ENCODE measurements around the gene TPO. TPM values are rescaled to one million over a fixed set of nuclear protein-coding genes. Genes with fewer than 3 reads are reported as not detected.
"Not testable (repeated sequence)": the region's sequence is repeated elsewhere in the genome, so short reads cannot be mapped to it uniquely, and the experiment has no call there.

Gene TPO
- total RNA-seq, 1 donor, result under 0.01 TPM

DNA sequence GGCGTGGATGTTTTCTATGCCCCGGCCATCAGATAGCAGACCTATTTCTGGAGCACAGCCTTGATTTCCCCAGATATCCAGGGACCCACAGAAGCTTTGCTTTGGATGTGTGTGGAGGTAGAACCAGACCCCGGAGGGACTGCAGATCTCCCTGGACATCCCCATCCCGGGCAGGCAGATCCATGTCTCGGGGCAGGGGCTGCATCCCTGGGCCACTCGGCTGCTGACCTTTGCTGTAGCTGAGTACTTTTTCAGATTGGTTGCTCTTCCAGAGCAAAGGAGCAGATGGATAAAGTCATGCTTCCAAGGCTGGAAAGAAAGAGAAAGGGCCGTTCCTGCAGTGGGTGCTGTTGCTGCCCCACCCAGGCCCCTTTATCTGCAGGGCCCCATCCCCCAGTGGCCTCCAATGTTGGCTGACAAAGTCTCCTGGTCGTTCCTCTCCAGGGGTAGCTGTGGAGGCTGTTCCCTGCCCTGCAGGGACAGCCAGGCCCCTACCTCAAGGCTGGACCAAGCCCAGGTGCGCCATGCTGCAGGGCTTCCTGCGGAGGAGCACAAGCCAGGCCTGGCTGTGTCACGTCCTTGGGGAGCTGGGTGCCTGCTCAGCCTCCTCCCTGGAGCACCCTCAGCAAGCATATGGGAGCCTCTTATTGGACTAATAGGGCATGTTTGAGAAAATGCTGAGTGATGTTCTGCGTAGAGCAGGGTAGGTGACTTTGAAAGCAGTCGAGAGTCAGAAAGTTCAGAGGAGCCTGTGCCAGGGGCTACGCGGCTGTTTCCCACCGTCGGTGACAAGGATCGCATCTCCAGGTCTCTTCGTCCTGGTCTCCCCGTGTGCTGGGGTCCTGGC is 68.4 kb downstream of the TPO start:
- no peak for DNase-seq (ENCODE audit: low read depth in 2 of 3, low spot score in 2 of 3)

DNA sequence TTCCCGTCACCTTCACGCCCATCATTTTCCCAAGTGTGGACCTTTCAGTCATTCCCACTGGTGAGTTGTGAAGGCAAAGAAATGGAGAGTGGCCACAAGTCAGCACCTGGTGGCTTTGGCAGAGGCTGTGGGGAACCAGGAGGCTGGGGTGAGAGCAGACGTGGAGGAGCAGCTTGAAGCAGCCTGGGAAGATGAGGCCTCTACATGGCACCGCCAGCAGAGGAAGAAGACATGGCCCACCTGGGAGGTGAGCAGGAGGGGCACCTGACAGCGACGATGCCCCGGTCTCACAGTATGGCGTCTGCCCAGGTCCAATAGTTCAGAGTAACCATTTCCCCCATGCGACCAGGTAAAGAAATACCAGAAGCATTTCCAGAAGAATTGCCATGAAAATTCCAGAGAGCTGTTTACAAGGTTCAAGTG is 69.0 kb downstream of the TPO start:
- DNase-seq (ENCODE audit: low read depth in 2 of 3, low spot score in 2 of 3), result no peak

DNA sequence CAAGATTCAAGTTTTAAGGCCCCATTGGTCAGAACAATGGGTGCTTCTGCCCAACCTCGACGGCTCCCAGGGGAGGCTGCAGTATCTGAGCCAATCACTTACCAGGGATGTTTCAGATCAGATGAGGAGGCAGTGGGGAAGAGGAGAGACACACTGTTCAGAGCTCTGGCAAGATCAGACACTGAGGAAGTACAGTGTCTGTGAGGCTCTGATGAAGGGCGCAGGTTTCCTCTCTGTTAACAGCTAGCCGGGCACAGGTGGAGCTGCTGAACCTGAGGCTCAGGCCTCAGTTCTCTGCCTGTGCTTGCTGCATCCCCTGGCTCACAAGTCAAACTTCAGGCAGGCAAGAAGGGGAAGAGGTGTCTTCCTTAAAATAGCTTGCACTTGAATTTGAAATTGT is 69.7 kb downstream of the TPO start:
- no peak for DNase-seq (ENCODE audit: low read depth in 2 of 3, low spot score in 2 of 3)

DNA sequence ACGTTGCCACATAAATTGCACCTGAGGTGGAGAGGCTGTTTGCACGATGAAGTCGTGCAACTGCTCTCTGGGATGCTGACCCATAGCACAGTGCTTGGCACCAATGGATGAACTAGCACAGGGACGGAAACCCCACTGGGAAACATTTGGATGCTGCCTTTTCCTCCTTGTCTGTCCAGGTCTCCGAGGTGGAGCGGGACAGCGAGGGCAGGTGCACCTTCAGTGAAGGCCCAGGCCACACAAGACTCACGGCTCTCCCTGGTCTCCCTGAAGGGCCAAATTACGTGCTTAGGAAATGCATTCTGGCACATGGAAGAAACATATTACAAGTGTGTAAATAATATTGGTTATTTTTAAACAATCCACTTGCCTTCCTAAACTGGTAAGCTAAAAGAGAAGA is 70.3 kb downstream of the TPO start:
- no peak for DNase-seq (ENCODE audit: low read depth in 2 of 3, low spot score in 2 of 3)

DNA sequence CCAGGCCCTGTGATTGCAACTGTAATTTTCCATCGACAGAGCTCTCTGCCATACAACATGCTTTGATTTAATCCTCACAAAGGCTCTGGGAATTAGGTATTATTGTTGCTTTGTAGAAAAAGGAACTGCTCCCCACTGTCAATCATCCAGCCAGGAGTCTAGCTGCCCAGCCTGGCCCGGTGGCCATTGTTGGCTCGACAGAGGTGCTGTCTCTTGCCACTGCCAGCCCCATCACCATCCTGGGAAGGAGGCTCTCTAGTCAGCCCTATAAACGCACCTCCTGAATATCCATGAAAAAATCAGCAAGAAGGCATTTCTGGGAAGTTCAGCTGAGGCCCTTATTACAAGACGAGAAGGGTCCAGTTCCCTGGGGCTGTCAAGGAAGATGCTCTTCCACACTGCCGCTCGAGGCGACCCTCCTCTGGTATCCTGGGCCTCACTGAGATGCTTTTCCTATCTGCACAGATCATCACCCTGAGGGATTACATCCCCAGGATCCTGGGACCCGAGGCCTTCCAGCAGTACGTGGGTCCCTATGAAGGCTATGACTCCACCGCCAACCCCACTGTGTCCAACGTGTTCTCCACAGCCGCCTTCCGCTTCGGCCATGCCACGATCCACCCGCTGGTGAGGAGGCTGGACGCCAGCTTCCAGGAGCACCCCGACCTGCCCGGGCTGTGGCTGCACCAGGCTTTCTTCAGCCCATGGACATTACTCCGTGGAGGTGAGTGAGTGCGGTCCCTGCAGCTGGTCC is 71.0 kb downstream of the TPO start:
- no peak for DNase-seq (ENCODE audit: low read depth in 2 of 3, low spot score in 2 of 3)

DNA sequence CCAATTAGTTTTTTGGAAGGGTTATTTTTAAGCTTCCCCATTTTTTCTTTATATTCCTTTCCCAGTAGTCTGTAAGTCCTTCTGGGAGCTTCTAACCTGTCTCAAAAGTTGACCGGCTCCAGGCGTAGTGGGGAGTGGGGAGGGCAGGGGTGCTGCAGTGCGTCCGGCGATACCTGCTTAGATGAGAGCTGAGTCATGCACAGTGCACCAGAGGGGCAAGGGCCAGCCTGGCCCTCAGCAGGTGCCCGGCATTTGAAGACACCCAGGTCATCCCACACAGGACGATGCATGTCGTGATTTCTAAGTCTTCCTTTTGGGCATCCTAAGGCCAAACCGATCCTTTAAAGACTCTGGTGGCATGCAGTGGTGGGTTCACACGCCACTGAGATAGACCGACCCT is 73.4 kb downstream of the TPO start:
- no peak for DNase-seq (ENCODE audit: low read depth in 2 of 3, low spot score in 2 of 3)

DNA sequence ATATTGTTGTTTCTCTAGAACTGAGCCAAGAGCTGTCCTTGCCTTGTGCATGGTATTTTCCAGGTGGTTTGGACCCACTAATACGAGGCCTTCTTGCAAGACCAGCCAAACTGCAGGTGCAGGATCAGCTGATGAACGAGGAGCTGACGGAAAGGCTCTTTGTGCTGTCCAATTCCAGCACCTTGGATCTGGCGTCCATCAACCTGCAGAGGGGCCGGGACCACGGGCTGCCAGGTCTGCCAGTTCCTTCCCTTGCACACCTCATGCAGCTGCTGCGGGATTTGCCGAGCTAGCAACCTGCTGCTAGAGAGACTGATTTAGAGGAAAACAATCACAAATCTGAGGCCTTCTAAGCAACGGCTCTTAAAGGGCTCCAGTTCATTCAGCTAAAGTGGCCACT is 74.5 kb downstream of the TPO start:
- DNase-seq (ENCODE audit: low read depth in 2 of 3, low spot score in 2 of 3), result no peak

DNA sequence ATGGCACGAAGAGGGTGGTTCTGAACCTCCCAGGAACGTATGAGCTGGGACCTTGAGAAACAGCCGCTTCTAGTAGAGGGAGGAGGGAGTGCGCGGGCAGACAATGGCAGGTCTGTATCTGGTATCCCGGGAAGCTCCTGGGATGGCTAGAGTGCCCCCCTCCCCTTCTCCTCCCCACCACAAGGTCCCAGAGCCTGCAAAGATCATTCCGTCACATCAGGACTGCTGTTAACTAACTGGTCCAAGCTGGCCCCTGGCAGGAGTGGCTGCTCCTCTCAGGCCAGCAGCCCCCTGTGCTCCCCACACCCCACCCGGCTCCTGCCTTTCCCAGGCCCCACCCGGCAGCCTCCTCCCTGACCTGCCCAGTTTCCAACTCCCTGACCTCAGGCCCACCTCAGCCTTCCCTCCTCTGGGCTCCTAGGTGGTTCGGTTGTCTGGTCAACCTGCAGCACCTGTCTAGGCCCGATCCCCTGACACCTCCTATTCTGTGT is 75.0 kb downstream of the TPO start:
- DNase-seq (ENCODE audit: low read depth in 2 of 3, low spot score in 2 of 3), result no peak

DNA sequence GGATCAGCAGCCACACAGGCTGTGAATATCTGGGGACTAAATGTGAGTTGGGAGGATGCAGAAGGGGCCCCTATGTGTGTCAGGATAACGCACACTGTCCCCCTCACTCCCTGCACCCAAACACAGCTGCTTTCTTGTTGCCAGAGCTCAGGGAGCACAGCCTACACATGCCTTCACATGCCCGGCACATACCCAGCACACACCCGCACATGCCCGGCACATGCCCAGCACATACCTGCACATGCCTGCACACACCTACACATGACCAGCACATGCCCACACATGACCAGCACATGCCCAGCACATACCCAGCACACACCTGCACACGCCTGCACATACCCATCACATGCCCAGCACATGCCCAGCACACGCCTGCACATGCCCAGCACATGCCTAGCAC is 75.6 kb downstream of the TPO start:
- no peak for DNase-seq (ENCODE audit: low read depth in 2 of 3, low spot score in 2 of 3)

DNA sequence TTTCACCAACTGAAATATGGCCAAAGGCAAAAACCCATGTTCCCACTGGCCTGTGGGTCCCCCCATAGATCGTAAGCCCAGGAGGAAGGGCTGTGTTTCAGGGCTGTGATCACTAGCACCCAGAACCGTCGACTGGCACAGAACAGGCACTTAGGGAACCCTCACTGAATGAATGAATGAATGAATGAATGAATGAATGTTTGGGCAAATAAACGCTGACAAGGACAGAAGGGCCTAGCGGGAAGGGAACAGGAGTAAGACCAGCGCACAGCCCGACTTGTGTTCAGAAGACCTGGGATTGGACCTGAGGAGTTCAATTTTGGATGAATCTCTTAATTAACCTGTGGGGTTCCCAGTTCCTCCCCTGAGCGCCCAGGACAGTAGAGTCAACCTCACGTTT is 76.2 kb downstream of the TPO start:
- DNase-seq (ENCODE audit: low read depth in 2 of 3, low spot score in 2 of 3), result no peak

DNA sequence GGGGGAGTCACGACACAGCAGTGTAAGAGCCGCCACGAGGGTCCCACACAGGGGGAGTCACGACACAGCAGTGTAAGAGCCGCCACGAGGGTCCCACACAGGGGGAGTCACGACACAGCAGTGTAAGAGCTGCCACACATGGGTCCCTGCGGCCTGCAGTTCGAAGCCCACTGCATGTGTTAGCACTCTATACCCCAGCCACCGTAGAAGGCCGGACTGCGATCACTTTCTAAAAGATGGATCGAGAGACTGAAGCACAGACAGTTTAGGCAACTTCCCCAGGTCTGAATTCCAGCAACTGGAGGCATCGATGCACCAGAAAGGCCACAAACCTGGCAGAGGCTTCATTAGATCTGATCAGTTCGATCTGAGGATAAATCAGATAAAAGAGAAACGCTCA is 77.1 kb downstream of the TPO start:
- DNase-seq (ENCODE audit: low read depth in 2 of 3, low spot score in 2 of 3), result not testable (repeated sequence)

DNA sequence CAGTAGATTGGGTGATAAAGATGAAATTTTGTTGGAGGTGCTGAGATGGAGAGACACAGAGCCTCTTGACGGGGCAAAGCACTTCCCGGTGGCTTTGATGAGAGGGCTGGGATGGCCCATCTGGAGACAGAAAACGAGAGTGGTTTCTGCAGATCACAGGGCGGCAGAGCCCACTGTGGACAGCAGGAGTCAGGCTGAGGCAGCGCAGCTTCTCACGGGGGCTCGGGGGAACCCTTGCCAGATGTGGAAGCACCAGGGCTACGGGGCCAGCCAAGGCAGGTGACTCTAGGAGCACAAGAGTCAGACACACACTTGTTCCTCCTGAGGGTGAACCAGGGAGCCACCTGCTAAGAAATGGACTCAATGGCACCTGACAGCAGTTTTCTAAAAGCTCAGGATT is 78.5 kb downstream of the TPO start:
- DNase-seq (ENCODE audit: low read depth in 2 of 3, low spot score in 2 of 3), result no peak

DNA sequence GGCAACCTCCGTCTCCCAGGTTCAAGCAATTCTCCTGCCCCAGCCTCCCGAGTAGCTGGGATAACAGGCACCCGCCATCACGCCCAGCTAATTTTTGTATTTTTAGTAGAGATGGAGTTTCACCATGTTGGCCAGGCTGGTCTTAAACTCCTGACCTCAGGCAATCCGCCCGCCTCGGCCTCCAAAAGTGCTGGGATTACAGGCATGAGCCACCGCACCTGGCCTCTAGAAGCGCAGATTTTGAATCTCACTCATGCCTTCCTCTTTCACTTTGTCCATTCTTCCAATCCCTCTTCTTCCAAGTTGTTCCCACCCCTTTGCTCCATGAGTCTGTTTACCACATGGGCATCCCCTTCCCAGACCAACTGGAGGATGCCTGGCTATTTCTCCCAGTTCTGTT is 79.0 kb downstream of the TPO start:
- not testable (repeated sequence) for DNase-seq (ENCODE audit: low read depth in 2 of 3, low spot score in 2 of 3)

DNA sequence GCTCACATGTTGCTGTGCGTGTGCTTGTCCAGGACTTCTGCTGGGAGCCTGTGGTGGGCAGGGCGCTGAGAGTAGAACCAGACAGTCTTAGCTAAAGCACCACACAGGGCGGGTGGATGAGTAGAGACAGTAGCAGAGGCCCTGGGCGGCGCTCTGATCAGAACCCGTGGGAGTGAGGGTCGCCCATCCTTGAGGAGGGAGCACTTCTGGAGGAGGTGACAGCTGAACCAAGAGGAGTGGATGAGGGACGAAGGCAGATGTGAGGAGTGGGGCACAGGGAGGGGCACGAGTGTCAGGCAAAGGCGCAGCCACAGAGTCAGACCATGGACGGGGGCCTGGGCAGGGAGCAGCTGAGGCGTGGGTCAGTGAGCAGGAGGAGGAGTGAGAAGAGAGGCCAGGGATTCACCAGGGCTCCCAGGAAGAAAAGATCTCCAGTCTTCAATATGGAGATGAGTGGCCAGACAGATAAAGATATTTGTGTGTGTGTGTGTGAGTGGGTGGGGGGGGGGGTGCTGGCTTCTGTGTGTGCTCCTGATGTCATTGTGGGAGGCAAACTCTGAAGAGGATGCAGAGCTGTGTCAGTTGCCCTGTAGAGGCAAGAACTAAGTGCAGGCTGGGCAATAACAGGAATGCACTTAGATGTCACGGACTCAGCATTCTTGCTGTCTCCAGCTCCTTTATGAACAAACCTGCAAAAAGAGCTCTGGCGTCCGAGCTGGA is 79.6 kb downstream of the TPO start:
- DNase-seq (ENCODE audit: low read depth in 2 of 3, low spot score in 2 of 3), result no peak

DNA sequence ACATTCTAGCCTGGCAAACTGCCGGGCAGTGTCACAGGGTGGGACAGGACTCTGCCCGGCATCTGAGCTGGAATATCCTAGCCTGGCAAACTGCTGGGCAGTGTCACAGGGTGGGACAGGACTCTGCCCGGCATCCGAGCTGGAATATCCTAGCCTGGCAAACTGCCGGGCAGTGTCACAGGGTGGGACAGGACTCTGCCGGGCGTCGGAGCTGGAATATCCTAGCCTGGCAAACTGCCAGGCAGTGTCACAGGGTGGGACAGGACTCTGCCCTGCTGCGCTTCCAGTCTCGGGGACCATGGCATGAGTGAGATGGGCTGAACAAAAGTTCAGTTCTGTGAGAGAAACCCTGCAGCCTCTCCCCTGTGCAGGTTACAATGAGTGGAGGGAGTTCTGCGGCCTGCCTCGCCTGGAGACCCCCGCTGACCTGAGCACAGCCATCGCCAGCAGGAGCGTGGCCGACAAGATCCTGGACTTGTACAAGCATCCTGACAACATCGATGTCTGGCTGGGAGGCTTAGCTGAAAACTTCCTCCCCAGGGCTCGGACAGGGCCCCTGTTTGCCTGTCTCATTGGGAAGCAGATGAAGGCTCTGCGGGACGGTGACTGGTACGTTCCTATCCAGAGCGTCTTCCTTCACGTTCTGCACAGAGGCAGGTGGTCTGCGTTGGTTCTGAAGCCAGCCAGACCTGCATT is 80.3 kb downstream of the TPO start:
- DNase-seq (ENCODE audit: low read depth in 2 of 3, low spot score in 2 of 3), result no peak

DNA sequence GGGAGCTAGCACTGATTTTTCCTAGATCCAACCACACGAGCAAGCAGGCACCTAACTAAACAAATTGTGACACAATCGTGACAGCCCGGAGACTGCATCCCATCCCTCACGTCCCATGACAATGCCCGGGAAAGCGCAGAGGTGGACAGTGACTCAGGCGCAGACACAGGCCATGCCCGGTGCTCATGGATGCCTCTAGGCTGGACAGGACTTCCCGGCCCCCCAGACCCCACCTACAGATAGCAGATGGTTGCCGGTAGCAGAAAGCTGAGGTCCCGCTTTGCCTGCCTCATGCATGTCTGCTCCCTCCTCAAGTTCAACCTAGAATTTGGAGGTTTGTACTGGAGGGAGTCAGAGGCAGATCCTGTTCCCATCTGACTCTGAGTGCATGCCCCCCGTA is 81.0 kb downstream of the TPO start:
- no peak for DNase-seq (ENCODE audit: low read depth in 2 of 3, low spot score in 2 of 3)

DNA sequence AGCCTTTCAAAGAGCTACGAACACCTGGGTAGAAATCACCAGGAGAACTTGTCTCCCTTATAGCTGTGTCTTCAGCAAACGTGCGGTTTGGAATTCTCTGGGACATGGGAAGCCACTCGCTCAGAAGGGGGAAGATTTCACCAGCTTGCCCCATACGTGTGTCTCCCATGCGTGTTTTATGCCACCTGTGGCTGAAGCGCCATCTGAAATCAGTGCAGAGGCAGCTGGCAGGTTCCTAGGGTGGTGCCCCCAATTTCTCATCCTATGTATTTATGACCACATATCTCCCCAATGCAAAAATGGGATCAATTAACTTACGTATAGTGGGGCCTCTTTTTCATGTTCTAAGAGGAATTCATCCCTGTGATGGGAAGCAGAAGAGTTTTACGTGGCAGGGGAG is 81.6 kb downstream of the TPO start:
- no peak for DNase-seq (ENCODE audit: low read depth in 2 of 3, low spot score in 2 of 3)

DNA sequence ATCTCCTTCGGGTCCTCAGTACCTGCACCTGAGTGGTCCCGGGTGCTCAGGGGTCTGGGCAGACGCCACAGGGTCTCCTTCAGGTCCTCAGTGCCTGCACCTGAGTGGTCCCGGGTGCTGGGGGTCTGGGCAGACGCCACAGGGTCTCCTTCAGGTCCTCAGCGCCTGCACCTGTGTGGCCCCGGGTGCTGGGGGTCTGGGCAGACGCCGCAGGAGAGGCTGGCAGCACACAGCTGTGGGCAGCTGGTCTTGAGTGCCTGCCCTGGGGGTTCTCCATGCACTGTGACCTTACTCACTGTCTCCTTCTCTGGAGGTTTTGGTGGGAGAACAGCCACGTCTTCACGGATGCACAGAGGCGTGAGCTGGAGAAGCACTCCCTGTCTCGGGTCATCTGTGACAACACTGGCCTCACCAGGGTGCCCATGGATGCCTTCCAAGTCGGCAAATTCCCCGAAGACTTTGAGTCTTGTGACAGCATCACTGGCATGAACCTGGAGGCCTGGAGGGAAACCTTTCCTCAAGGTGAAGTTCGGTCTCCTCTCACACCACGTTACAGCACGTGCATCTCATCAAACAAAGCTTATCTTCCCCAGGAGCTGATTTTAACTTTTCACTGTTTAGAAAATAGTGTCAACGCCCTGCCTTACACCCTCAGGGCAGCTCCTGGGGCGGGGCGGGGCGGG is 82.6 kb downstream of the TPO start:
- DNase-seq (ENCODE audit: low read depth in 2 of 3, low spot score in 2 of 3), result no peak

DNA sequence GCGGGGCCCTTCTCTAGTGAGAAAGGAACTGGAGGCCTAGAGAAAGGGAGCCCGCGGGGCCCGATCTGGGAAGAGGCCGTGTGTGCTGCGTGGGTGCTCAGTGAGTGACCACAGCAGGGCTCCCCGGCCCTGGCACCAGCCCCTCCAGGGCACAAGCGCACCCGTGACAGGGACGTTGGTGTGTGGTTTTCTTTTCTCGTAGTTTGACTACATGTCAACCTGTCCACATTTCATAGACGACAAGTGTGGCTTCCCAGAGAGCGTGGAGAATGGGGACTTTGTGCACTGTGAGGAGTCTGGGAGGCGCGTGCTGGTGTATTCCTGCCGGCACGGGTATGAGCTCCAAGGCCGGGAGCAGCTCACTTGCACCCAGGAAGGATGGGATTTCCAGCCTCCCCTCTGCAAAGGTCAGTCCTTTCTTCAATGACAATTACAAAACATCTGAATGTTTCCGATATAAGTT is 83.1 kb downstream of the TPO start:
- no peak for DNase-seq (ENCODE audit: low read depth in 2 of 3, low spot score in 2 of 3)

DNA sequence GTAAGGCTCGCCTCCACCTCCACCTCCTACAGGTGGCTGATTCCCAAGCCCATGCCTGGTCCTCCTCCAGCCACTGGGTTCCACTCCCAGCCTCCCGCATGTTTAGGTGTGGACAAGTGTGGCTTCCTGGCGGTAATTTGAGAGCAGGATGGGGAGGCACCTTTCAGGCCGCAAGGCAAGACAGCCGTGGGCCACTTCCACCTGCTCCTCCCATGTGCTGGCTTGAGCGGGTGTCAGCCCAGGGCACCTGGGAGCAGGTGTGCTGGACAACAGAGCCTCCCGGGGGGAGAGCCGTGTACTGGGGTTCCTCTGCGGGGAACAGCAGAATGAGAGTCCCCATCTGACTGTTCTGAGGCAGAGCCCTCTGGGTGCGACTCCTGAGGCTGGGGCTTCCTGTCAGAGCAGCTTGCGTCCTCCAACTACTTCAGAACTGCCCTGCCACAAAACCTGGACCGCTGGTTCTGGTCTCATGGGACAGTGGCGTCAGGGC is 83.9 kb downstream of the TPO start:
- DNase-seq (ENCODE audit: low read depth in 2 of 3, low spot score in 2 of 3), result no peak

All from hematopoietic multipotent progenitor cell (in vitro differentiated cells).